ENCODE measurements around the gene ASB13. TPM values are rescaled to one million over a fixed set of nuclear protein-coding genes. Genes with fewer than 3 reads are reported as not detected.

ASB13 gene
- total RNA-seq, 1 donor from 2014 or later = 9.0 TPM

DNA sequence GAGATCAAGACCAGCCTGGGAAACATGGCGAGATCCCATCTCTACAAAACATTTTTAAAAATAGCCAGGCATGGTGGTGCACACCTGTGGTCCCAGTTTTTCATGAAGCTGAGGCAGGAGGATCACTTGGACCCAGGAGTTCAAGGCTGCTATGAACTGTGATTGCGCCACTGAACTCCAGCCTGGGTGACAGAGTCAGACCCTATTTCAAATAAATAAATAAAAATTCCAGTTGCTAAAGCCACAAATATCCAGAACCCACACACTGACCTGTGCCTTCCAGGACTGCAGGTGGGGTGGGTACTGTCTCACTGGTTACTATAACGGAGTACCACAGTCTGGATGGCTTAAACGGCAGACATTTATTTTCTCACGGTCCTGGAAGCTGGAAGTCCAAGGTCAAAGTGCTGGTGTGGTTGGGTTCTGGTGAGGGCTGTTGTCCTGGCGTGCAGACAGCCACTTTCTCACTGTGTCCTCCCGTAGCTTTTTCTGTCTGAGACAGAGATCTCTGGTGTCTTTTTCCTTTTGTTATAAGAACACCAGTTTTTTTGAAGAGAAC, 38.8 kb downstream of the ASB13 start:
- intact Hi-C loops (cut with micrococcal nuclease) = loop anchor here (10.0 kb wide), 1 partner anchor 783 kb away; no protein-coding TSS in a partner anchor

DNA sequence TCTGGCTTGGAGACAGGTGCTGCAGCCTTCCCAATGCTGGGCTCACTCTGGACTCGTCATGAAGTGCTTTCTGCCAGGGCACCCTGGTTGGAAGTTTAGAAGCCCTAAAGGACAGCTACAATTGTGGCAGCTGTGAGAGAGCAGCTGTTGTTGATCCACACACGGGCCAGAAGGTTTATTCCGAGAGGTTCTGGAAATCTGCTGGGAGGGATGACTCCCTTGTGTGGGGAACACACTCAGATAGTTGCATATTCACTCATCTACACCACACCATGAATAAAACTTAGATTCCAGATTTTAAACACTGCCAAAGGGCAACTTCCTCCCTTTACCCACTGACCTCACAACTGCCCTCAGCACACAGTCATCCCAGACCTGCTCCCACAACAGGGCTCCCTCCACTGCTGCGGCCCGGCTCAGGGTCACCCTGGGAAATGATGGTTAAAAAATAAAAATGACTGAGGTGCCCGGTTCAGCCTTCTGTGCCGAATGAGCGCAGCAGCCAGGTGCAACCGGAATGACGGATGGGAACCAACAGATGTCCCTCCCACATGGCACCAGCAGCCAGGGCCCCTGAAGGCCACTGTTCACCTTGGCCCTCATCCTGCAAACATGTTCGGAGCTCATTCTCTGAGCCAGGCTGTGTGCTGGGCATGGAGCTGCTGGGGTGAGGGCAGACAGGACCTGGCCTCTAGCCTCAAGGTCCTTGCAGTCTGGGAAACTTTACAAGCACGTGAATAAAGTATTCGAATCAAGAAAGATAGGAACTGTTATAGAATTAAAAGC, 40.2 kb downstream of the ASB13 start:
- intact Hi-C loops (cut with micrococcal nuclease) = loop anchor here (10.0 kb wide), 1 partner anchor 781 kb away; no protein-coding TSS in a partner anchor

DNA sequence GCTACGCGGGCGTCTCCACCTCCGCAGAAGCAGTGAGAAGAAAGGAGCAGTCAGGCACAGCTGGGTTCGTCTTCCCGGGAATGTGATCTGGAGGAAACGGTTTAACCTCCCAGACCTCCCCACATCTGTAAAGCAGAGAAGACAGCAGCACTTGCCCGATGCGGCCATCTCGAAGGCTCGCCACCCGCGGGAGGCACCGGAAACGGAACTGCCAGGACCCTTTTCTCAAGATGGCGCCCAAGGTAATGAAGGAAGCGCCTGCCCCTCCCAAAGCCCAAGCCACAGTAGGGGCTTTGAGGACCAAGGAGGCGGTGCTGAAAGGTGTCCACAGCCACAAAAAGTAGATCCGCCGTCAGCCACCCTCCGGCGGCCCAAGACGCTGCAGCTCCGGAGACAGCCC, 41.7 kb downstream of the ASB13 start:
- intact Hi-C loops (cut with micrococcal nuclease) = loop anchor here (10.0 kb wide), 1 partner anchor 780 kb away; no protein-coding TSS in a partner anchor

DNA sequence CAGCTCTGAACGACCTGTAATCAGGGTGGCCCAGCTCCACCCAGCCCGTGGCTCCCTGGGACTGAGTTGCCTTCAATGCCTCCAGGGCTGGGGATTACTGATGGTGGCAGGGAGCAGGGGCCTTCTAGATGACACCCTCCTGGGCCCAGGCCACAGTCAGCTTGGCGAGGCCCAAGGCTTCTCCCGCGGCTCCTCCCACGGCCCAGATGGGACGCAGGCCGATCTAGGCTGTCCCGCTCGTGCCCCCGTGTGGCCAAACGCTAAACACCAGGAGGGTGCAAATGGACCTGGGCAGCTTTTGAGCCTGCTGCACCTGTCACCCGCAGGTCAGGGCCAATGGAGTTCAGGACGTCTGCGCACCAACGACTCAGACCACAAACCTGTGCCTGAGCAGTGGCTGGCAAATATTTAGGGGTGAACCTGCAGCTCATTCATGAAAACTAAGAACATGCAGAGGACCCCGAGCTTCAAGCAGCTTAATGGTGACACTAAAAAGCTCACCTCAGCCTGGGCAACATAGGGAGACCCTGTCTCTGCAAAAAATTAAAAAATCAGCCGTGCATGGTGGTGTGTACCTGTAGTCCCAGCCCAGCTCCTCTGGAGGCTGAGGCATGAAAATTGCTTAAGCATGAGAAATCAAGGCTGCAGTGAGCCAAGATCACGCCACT, 43.2 kb downstream of the ASB13 start:
- intact Hi-C loops (cut with micrococcal nuclease) = loop anchor here (1.0 to 10.0 kb wide), 2 partner anchors 181 to 778 kb away; no protein-coding TSS in a partner anchor

DNA sequence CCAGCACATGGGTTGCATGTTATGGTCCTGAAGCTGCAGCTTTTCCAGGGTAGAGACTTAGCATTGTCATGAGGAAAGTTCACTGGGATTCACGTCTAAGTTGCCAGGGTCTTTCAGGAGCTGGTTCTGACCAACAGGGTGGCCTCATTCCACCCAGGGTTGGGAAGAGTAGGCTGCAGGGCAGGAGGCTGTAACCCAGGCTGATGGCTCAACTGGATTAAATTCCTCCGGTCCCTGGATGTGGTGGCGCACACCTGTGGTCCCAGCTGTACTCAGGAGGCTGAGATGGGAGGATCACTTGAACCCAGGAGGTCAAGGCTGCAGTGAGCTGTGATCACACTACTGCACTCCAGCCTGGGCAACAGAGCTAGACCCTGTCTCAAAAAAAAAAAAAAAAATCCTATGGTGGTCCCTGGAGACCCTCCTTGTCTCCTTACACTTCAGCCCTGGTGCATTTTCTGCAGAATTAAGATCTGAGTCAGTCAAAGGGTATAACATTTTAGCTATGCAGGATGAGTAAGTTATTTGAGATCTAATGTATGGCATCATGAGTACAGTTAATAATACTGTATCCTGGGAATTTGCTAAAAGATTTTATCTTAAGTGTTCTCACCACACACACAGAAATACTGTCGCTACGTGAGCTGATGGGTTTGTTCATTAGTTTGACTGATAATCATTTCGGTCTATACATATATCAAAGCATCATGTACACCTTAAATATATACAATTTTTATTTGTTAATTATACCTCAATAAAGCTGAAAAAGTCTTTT, 44.0 kb downstream of the ASB13 start:
- intact Hi-C loops (cut with micrococcal nuclease) = loop anchor here (10.0 kb wide), 1 partner anchor 778 kb away; no protein-coding TSS in a partner anchor

DNA sequence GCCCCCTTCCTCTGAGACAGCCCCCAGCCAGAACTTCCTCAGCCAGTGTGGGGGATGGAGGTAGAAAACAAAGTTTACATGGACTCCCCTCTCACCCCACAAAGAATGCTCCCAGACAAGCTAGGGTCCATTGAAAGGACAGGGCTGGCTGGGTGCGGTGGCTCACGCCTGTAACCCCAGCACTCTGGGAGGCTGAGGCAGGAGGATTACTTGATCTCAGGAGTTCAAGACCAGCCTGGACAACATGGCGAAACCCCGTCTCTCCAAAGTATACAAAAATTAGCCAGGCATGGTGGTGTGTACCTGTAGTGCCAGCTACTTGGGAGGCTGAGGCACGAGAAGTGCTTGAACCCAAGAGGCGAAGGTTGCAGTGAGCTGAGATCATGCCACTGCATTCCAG, 45.0 kb downstream of the ASB13 start:
- intact Hi-C loops (cut with micrococcal nuclease) = loop anchor here (10.0 kb wide), 1 partner anchor 777 kb away; no protein-coding TSS in a partner anchor

DNA sequence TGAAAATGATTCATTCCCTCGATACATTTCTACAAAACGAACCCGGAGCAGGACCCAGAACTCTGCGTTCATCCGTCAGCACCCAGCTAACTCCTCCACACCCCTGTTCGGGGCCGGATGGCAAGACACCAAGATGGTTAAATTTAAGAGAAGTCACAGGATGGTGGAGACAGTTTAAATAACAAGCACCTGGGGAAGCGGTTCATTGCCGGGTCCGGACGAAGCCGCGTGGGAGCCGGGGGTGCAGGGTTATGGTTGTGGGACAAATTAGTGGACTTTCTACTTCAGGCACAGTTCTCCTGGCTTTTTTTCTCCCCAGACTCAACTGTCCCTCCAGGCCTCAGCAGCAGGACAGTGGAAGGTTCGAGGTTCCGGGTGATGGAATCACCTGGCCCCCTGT, 45.4 kb downstream of the ASB13 start:
- intact Hi-C loops (cut with micrococcal nuclease) = loop anchor here (10.0 kb wide), 1 partner anchor 776 kb away; no protein-coding TSS in a partner anchor

DNA sequence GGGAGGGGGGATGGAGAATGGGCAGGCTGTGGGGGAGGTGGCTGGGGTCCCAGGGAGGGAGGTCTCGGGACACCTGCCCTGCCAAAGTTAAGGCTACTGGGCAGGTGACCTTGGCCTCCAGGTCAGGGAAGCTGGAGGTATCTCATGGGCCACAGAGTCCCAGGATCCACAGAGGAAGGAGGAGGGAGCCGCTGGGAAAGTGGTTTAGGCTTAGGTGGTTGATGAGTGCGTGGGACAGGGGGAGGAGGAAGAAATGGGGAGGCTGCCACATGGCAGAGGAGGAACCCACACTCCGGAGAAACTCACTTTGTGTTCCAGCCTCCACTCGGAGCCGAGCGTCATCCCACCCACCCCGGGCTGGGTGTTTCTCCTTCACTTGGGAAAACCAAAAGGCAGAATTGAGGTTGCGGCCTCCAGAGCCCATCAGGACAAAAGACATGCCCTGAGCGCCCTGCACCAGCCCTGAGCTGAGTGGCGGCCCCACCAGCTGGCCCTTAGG, 46.1 kb downstream of the ASB13 start:
- intact Hi-C loops (cut with micrococcal nuclease) = loop anchor here (10.0 kb wide), 1 partner anchor 775 kb away; no protein-coding TSS in a partner anchor

DNA sequence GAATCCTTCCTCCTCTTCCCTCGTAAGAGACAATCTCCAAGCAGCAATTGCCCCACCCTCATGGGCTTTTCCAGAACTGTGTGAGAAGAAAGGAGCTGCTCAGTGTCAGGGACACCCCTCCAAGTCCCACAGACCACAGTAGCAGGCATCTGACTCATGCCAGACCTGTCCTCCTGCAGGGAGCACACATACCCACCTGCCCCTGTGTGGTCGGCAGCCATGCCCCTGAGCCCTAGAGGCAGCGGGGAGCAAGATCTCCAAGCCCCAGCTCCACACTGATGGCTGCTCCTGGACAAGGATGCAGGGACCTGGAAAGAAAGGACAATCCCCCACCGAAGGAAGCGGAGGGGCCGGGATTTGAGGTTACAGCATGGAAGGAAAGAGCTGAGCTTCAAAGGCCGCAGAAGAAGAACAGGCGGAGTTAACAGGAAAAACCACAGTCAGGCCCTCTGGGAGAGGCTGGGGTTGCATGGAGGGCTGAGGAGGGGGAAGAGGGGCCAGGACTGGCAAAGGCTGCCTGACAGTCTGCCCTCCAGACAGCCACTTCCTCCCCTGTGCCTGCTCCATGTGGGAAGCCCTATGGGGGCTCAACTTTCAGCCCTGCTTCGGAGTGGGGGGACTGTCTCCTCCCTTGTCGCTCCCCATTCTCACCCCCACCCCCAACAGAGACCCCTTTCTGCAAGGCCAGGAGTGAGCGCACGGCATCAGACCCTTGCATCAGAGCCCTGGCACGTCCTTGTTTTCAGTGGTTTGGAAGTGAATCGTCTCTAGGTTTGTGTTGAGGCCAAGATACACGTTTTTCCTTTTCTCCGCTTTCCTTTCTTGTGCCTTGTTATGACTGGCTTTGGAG, 46.8 kb downstream of the ASB13 start:
- intact Hi-C loops (cut with micrococcal nuclease) = loop anchor here (10.0 kb wide), 1 partner anchor 775 kb away; no protein-coding TSS in a partner anchor

DNA sequence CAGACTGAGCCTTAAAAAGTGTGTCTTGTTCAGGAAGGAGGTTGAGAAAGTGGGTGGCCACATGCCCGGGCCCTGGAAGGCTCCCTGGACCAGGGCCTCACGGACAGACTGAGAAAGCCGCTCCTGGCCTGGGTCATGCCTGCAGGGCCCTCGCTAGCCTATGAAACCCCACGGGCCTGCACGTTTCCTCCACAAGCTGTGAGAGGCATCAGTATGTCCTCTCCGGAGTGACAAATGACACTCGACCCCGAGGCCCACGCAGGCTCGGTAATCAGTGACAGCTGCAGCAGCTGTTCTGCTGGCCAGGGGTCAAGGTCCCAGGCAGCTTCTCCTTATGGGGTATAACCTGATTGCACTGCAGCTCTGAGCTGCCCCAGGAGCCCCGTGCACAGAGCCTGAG, 47.6 kb downstream of the ASB13 start:
- intact Hi-C loops (cut with micrococcal nuclease) = no loop called here

DNA sequence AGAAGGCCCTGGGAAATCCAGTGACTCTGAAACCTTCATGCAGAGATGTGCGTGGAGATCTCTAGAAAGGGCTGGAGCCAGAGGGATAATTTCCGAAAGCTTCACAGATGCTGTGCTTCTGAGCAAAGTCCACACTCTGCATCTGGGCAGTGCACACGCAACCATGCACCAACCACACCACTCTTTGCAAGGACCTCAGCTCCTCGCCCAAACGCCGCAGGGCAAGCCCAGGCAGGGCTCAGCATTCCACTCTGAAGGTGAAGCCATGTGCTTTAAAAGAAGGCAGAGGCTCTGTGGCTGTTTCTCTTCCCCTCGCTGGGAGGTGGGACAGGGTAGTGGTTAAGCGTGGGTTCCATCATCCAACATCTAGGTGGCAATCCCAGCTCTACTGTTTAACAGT, 48.4 kb downstream of the ASB13 start:
- intact Hi-C loops (cut with micrococcal nuclease) = no loop called here

DNA sequence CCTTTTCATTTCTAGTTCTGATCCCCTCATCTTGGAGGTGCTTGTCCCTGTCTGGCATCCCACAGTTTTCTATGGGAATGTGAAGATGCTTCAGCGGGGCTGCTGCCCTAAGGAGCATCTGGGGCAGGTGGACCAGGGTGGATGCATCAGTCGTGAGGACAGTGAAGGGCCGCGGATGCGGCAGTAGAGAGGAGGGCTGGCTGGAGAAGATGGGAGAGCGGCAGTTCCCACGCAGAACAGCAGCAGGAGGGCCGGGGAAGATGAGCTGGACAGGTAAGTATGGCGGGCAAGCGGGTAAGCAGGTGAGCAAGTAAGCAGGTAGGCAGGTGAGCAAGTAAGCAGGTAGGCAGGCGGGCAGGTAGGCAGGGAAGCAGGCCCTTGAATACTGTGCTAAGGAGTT, 48.9 kb downstream of the ASB13 start:
- intact Hi-C loops (cut with micrococcal nuclease) = no loop called here

DNA sequence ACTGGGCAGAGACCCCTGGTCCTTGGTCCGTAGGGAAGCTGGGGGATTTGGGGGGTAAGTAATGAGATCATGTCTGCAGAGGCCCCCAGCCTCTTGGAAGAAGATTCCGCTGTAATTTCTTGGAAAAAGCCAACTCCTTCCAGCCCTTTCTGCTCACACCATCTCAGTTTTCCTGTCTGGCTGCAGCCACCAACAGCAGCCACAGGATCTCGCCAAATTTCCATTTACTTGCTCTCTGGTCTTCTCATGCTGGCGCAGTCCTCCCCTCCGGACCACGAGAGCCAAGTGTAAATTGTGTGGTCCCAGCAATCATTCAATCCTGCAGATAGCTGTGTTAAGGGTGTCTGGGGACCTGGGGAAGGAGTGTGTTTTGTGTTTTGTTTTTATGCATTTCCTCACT, 49.6 kb downstream of the ASB13 start:
- intact Hi-C loops (cut with micrococcal nuclease) = no loop called here

DNA sequence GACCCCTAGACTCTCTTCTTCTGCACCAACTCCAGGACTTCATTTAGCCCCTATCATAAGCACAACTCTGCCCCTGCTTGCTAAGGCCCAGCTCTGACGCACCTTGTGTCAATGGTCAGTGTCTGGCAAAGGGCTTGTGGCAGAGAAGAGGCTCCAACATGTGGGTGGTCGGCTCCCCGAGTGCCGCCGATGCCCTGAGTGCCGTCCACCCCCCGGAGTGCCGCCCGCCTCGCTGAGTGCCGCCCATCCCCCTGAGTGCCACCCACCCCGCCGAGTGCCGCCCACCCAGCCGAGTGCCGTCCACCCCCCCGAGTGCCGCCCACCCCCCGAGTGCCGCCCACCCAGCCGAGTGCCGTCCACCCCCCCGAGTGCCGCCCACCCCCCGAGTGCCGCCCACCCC, 50.3 kb downstream of the ASB13 start:
- intact Hi-C loops (cut with micrococcal nuclease) = no loop called here

DNA sequence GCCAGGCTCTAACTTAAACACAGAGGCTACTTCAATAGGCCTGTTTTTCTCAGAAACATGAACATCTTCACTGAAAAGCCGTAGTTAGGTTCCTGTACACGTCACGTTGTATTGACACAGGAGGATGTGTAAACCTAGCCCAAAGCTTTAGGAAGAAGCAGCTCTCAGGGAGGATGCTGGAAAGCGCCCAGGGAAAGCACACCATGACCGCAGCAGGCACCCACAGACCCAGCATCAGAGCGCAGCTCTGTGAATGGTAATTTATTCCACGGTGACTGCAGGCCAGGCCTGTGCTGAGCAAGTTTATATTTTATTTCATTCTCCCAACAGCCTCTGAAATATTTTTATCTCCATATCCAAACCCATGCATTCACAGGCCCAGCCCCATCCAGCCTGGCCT, 51.1 kb downstream of the ASB13 start:
- intact Hi-C loops (cut with micrococcal nuclease) = no loop called here

DNA sequence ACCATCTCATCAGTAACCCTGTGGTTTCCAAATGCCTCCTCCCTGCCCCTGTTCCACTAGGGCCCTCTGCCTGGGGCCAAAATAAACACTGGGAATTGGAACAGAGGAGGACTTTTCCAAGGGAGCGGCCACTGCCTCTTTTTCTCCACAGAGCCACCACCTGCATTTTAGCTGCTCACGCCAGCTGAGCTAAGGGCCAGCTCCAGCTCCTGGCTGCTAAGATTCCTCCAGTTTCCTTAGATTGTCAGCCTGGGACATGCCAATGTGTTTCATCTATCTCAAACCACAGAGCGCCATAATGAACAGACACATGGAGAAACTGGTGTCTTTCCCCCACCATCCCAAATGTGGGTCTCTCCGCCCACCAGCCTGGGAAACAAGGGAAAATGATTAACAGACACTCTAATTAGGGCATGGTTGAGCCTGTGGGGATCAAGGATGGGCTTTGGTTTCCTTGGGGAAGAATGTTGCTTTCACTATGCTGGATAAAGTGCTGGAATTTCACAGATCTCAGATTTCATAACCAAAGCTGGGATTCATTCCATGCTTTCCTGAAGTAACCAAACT, 52.2 kb downstream of the ASB13 start:
- intact Hi-C loops (cut with micrococcal nuclease) = no loop called here

DNA sequence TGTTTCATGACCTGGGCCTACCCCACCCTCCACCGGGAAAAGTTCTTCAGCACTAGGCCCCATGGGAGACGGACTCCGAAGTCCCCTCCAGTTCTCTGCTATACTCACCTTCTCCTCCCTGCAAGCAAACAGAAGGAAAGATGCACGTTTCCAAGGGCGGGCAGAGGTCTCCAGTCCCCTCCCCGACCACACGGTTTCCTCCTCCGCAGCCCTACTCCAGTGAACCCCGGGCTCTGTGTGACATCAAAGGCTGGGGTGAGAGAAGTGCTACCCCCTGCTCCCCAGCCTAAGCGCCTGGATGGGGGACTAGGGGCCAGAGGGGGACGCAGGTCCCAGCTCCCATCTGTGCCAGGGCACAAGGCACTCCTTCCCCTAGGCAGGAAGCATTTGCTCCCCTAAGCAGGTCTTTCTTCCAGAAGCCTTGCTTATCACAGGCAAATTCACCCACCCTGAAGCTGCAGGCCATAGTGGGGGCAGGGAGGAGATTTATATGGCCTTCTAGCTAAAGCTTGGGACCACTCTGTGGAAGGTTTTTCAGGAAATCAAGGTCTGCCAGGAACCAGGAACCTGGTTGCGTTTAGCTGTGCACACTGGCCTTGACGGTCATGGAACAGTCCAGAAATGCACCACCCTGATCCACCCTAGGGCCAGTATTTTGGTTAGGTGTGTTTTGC, 52.8 kb downstream of the ASB13 start:
- intact Hi-C loops (cut with micrococcal nuclease) = no loop called here

DNA sequence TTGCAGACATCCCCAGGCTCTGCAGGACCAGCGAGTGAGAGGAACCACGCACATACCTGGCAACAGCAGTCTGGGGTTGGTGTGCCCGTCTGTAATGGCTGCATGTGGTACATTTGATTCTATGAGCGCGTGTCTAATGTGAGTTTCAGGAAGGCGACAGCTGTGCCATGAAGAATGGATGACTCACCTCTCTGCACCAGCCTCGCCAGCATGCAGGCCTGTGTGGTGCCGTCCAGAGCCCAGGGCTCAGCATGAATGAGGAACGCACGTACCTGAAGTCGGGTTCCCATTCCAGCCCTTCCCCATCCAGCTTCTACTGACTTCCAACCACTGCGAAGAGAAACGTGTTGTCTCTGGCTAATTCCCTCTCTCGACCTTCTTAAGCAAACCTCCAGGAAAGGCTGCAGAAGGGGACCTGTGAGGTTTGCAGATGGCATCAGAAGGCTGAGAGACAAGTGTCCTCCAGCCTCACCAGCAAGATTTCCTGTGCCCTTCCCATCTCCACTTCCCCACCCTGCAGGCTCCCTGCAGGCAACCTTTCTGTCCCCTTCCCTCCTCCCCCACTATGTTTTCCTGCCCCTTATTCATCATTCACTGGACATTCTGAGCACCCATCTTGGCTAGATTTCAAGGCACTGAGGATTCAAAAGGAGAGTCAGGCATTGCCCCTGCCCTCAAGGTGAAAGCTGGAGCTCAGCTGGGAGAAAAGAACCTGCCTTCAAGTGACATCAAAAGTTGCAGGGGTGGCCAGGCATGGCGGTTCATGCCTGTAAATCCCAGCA, 54.3 kb downstream of the ASB13 start:
- intact Hi-C loops (cut with micrococcal nuclease) = no loop called here

Data from T-helper 2 cell treated with Interferon-gamma antibody and Interleukin-4, amounts not matched to agents 100 ng/mL and 5 ng/mL, for 36 hours (primary cell).